Umbilical cord (tissue), 2 donors: ENCODE data around the gene ZNF574. TPM values are rescaled to one million over a fixed set of nuclear protein-coding genes. Genes with fewer than 3 reads are reported as not detected.

Experiments used
- DNase-seq: peaks from one replicate; pipeline ENCODE4 v3.0.0-alpha.2; 2015; ENCODE audit warnings: low spot score
- total RNA-seq: library from RNA; depleted of rRNA; stranded (reverse); fragments of >200 nt; gene quantifications from one replicate; pipeline ENCODE4 v1.2.3, GENCODE V29; 2014; ENCODE audit warnings: low replicate concordance; ENCODE audit not compliant: insufficient read depth

Gene ZNF574
- total RNA-seq, 1 donor from 2014 or later: 7.7 TPM

DNA sequence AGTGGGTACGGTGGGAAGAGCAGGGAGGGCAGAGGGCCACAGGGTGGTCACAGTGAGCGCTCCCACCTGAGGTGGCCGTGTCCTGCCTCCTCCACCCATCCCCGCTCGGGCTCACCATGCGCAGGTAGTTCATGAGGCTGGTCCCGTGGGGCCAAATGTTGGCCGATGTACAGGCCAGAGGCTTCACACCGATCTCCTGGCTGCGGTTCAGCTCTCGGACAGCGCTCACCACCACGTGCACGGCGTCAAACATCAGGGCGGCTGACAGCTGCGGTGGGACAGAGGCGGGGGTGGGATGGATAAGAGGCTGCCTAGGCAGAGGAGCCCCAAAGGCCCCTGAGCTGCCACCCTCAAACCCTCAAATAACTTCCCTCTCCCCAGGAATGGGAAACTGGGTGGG, 21.8 kb upstream of the ZNF574 start:
- no peak for DNase-seq

GRCh38 chr19:42057846-42058245, 18.1 kb upstream of the ZNF574 start:
- no peak for DNase-seq

- no peak for DNase-seq
These were observed 16.8 kb upstream of the ZNF574 start for GRCh38 chr19:42059196-42059595.

DNA sequence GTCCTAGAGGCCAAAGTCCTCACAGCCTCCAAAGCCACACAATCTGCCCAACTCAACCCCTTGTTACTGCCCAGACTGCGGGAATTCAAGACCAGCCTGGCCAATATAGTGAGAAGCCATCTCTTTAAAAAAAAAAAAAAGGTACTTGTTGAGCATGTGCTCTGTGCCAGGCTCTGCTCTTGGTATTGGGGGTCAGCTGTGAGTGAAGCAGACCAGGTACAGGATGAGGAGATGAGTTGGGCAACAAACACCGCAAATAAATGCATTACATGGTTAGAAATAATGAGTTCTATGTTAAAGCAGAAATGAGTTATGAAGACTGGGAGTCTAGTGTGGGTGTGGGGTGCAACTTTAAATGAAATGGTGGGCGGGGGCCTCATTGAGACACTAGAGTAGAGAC, 15.8 kb upstream of the ZNF574 start:
- no peak for DNase-seq

GRCh38 chr19:42062381-42062780, 13.6 kb upstream of the ZNF574 start:
- DNase-seq: no peak

GRCh38 chr19:42064432-42064831, 11.5 kb upstream of the ZNF574 start:
- DNase-seq: no peak

DNA sequence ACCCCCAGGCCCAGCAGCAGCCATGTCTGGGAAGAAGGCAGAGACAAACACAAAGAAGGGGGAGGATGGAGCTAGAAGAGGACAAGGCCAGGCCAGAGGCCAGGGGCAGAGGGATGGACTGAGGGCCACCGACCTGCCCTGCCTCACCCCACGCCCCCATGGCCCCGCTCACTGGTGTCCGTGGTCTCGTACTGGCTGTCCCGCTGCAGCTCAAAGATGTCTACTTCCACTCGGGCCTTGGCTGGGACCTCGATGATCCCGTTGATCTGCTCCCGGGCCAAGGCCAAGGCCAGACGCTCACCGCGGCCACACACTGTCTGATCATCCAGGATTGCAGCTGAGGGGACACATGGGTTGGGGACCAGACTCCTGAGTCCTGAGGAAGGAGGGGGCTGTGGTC, 10.9 kb upstream of the ZNF574 start:
- no peak for DNase-seq

- no peak for DNase-seq
These were observed 10.5 kb upstream of the ZNF574 start for GRCh38 chr19:42065511-42065910.

DNA sequence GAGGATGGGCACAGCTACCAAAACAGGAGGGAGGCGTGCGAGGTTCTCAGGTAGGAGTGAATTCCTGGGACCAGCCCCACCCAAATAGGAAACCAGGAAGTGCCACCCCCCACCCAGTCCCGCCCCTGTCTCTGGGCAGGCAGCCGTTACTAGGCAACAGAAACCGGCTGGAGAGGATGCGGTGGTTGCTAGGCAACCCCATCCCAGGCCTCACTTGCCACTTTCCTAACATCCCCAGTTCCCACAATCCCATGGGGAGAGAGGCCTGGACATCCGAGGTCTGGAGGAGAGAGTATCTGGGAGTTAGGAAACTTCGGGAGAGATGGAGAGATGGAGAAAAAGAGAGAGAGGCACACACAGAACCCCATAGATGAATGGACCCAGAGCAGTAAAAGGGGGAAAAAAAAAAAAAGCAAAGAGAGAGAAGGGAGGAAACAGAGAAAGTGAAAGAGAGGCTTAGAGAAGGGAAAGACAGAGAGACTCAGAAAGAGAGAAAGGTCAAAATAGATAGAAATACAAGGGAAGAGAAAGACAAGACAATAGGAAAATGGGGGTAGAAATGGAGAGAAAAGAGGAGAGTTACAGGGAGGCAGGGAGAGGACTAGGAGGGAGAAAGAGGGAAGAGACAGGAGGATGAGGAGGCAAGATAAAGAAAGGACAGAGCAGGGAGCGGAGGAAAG, 9.8 kb upstream of the ZNF574 start:
- no peak for DNase-seq

DNA sequence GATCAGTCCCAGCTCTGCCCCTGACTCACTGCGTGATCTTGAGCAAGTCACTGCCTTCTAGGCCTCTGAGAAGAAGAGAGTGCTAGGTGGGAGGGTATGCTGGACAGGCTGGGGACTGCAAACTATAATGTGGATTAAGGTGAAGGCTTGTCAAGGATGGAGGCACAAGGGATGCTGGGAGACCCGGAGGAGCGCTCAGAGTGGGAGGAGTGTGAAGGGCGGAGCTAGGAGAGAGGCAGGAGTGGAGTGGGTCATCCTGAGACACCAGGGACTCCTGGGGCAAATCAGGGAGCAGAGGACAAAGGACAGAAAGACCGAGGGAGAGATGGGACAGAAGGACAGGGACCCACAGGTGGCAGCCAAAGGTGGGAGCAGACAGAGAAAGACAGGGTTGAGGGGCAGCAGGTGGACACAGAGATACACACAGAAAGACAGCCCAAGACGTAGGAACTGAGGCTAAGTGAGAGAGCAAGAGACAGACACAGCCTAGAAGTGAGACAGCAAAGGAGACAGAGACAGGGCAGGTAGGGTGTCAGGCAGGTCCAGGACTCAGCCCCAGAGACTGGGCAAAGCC, 8.6 kb upstream of the ZNF574 start:
- no peak for DNase-seq

DNA sequence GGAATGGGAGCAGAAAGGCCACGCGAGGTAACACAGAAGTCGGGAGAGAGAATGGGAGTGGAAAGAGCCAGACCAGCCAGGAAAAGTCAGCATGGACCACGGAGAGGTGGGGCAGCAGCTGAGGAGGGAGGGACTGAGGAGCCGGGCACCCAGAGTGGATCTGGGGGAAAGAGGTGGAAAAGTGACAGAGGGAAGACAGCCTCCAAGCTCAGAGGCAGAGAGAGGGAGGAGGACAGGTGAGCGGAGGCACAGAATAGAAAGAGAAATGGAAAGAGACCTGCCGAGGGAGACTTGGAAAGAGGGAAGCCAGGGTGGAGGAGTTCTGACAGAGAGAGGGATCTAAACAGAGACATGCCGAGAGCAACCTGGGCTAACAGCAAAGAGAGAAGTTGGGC, 7.6 kb upstream of the ZNF574 start:
- no peak for DNase-seq

DNA sequence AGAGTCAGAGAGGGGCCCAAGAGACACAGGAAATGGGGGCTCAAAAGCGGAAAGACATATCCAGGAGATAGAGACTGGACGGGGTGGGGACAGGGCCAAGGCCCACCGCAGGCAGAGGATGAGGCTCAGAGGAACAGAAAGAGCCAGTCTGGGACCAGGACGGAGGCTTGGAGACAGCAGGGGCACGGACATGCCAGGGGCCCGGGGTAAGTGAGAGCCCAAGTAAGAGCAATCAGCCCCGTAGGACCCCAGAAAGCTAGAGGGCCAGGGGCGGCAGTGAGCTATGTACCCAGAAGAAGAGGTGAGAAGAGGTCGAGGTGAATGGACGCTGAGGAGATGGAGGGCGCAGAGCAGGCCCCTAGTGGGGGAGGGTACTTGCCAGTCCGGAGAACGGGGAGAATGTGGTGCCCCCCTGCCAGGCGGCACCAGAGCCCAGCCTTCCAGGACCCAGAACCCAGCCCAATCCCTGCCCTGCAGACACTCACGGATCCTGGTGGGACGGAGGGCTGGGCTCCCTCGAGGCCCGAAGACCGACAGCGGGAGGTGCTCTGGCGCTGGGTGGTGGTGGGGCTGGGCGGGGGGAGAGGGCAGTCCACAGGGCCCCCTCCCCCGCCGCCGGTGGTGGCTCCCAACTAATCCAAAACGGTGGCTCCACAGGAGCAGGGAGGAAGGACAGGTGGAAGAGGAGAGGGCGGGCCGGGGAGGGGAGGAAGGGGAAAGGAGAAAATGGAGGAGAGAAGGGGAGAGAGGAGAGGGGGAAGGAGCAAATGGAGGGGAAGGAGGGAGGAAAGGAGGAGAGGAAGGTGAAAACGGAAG, 7.0 kb upstream of the ZNF574 start:
- DNase-seq: no peak

- no peak for DNase-seq
These were observed 6.2 kb upstream of the ZNF574 start, which contains the start of gene GRIK5 for GRCh38 chr19:42069619-42070351. Gene GRIK5 (minus strand): TSS chr19:42070206. CDS start chr19:42065770, 4,436 bp downstream.

DNA sequence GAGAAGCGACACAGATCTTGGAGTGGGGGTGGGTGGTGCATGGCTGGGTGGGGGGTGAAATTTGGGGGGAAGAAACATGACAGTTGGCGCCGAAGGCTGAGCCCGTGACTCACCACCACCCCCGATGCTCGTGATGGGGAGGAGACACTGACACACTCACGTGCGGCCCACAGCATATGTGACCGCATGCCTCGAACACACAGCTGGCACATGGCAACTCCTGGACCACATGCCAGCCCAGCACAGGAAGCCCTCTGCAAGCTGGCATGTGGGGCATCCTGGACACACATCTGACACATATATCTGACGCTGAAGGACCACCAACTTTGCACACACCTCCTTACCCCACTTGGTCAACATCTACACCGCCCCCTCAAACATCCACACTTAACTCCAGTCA, 4.7 kb upstream of the ZNF574 start:
- DNase-seq: no peak

DNA sequence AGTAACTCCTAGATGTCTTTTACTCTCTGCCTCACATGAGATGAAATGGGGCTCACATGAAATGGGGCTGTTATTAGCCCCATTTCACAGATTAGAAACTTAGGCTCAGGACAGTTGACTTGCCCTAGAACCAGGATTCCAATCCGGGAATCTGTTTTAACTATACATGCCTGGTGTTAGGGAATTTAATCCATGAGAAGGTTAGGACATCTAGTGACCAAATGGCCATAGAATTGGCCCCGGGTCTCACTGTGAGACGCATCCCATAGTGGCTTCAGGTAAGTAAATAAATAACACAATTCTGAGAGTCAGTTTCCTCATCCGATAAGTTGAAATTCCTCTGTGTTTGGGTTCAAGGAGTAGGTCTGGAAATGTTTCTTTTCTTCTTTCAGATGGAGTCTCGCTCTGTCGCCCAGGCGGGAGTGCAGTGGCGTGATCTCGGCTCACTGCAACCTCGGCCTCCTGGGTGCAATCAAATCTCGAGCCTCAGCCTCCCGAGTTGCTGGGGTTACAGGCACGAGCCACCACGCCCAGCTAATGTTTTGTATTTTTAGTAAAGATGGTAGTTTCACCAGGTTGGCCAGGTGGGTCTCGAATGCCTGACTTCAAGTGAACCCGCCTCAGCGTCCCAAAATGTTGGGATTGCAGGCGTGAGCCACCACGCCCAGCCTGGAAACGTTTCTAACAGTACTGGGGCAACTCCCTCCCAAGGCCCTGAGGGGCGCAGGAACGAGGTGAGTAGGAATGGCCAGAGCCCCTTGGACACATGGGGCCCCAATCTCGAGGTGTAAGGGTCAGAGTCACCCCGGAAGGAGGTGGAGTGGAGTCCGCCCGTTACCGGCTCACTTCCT, 1.2 kb upstream of the ZNF574 start:
- no peak for DNase-seq

DNA sequence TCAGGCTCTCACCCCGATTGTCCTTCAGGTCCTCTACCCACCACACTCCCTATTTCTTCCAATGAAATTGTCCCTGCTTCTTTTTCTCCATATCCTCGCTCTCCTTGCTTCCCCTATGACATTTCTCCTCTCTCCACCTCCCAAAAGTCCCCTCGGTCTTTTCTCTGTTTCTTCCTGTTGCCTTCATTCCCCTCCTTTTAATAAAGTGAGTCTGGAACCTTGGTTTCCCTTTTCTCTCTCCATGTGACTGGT, 676 bp upstream of the ZNF574 start:
- no peak for DNase-seq

DNA sequence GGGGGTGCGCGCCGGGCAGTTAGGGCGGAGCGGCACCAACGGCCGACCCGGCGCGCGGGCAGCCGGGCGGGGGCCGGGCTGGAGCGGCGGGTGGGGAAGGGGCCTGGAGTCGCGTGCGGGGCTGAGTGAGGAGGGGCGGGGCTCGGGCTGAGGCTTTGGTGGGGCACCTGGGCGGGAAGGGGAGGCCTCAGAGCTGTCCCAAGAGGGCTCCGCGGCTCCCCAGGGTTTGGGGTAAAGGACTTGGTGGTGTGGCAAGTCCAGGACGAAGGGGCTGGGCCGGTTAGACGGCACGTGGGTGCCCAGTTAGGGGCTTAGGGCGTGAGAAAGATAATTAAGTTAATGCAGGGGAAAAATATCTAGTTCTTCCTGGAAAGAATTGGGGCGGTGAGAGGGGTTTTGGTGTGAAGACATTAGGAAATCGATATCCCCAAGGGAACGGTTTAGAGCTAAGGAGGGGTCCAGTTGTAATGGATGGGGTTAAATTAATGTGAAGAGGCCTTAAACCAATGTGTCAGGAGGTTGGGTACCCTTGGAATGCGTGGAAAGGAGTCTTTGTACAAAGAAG, 496 bp downstream of the ZNF574 start:
- no peak for DNase-seq

GRCh38 chr19:42078058-42078457, 2.1 kb downstream of the ZNF574 start:
- DNase-seq: no peak

DNA sequence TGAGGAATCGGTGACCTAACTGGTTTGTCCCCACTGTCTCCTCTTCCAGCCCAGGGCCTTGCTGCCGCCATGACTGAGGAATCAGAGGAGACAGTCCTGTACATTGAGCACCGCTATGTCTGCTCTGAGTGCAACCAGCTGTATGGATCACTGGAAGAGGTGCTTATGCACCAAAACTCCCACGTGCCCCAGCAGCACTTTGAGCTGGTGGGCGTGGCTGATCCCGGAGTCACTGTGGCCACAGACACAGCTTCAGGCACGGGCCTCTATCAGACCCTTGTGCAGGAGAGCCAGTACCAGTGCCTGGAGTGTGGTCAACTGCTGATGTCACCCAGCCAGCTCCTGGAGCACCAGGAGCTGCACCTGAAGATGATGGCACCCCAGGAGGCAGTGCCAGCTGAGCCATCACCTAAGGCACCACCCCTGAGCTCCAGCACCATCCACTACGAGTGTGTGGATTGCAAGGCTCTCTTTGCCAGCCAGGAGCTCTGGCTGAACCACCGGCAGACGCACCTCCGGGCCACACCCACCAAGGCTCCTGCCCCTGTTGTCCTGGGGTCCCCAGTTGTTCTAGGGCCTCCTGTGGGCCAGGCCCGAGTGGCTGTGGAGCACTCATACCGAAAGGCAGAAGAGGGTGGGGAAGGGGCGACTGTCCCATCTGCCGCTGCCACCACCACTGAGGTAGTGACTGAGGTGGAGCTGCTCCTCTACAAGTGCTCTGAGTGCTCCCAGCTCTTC, 2.7 kb downstream of the ZNF574 start:
- no peak for DNase-seq

DNA sequence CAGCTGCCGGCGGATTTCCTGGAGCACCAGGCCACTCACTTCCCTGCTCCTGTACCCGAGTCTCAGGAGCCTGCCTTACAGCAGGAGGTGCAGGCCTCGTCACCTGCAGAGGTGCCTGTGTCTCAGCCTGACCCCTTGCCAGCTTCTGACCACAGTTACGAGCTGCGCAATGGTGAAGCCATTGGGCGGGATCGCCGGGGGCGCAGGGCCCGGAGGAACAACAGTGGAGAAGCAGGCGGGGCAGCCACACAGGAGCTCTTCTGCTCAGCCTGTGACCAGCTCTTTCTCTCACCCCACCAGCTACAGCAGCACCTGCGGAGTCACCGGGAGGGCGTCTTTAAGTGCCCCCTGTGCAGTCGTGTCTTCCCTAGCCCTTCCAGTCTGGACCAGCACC, 3.3 kb downstream of the ZNF574 start:
- DNase-seq: no peak
